H1 (cell line): ENCODE measurements around the gene GLOD4. TPM values are rescaled to one million over a fixed set of nuclear protein-coding genes. Genes with fewer than 3 reads are reported as not detected.

ENCODE experiments used
- ATF2 ChIP-seq: IDR thresholded peaks from 2 replicates; pipeline ENCODE4 v1.6.1; 2012; ENCODE audit warnings: low read length, inconsistent platforms
- SRF ChIP-seq: IDR thresholded peaks from 2 replicates; pipeline ENCODE4 v1.6.1; 2011; ENCODE audit warnings: mild to moderate bottlenecking, low read depth, low read length, moderate library complexity
- polyA plus RNA-seq, 7 experiments: library from polyadenylated mRNA; depleted of rRNA in 3 of 7; stranded (reverse) in 5 of 7; unstranded in 2 of 7; fragments of >200 nt in 5 of 7; fragments of 200-250 nt in 2 of 7; gene quantifications; 1 replicate in 5 of 7; 2 replicates in 1 of 7; 4 replicates in 1 of 7; pipeline versions ENCODE4 v1.2.1 to v1.2.3, GENCODE V29; 2011 to 2013; ENCODE audit warnings: missing spikeins in 2 of 7, mixed read lengths in 2 of 7
- total RNA-seq: library from RNA; stranded (reverse); fragmentation: NEBNext Ultra II Directional; extraction: Animal tissue kit (Norgen Biotek cat#: 25700); gene quantifications from 2 replicates; pipeline ENCODE4 v1.2.1, GENCODE V29; 2021

Gene GLOD4
- total and polyA plus RNA-seq, 2 of the 8 experiments (the other 6 are each of a cell fraction or from before 2014, with no cell fraction given) = 36.8 to 81.3 TPM

- TF ChIP-seq ATF2 = no peak
- TF ChIP-seq SRF = no peak
Measured at GRCh38 chr17:789160-789840, 7.2 kb upstream of the GLOD4 start (continued).
